Measurements from ENCODE around the gene QSOX2. TPM values are rescaled to one million over a fixed set of nuclear protein-coding genes. Genes with fewer than 3 reads are reported as not detected.

Gene QSOX2
- polyA plus RNA-seq, 5 donors, result 9.1 to 12.5 (median 11.9) TPM

DNA sequence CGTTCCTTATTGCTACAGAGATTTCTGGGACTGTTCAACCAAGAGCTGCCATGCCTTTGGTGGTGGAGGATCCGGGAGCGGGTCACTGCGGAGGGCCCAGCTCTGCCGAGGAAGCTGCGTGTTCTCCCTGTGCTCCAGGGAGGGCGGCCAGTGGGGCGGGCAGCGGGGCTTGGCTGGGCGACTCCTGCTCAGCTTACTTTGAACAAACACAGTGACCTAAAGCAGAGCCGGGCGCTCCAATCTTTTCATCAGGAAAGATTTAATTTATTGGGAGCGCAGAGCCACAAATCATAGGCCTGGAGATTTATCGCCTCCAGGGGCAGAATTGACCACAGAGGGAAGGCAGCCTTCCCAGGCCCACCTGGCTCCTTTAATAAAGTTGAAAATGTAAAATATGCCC lies 68.4 kb downstream of the QSOX2 start:
- DNase-seq, result no peak

DNA sequence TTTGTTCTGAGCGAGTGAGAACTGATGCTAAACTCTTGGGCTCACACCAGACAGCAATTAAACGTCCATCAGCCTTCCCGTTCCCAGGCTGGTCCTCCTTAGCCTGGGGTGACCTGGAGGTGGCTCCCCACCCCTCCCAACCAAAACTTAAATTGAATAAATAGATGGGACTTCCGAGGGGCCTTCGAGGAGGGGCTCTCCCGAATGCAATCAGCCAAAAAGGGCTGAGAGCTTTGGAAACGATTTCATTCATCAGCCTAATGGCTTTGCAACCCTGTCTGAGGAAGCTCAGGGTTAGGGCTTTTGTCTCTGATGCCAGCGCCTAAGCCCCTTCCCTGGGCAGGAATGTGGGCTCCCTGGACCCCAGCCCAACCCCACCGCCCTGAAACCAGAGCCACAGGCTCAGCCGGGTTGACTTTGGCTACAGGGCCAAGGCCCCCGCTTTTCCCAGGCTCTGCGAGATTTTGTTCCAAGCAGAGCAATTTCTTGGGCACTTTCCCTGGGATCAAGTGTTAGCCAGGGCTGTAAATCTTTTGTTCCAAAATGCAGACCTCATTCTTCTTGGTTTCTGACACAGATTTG lies 69.9 kb downstream of the QSOX2 start:
- peak; percentile 23 to 32 for DNase-seq

DNA sequence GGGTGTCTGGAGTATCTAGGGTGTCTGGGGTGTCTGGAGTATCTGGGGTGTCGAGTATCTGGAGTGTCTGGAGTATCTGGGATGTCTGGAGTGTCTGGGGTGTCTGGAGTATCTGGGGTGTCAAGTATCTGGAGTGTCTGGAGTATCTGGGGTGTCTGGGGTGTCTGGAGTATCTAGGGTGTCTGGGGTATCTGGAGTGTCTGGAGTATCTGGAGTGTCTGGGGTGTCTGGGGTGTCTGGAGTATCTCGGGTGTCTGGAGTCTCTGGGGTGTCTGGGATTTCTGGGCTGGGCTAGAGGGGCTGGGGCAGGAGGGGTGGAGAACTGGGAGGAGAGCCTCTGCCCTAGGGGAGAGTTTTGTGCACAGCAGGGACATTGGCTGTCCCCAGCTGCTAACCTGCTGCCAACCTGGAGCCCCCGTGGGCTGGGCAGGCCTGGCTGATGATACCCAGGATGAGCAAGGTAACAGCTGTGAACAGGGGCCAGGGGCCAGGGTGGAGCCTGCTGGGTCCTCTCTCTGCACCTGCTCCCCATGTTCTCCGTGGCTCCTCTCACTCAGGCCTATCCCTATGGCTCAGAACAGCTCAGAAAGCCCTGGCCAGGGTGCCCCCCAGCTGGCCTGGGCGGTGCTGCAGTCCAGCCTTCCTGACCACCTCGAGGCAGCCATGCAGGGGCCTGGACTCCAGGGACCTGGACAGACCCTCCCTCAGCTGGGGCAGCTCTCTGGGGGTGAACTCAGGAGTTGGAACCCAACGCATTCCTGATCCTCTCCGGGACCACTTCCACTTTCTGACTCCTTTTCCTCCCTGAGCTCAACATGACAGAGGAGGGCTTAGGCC lies 70.6 kb downstream of the QSOX2 start:
- DNase-seq, result no peak

DNA sequence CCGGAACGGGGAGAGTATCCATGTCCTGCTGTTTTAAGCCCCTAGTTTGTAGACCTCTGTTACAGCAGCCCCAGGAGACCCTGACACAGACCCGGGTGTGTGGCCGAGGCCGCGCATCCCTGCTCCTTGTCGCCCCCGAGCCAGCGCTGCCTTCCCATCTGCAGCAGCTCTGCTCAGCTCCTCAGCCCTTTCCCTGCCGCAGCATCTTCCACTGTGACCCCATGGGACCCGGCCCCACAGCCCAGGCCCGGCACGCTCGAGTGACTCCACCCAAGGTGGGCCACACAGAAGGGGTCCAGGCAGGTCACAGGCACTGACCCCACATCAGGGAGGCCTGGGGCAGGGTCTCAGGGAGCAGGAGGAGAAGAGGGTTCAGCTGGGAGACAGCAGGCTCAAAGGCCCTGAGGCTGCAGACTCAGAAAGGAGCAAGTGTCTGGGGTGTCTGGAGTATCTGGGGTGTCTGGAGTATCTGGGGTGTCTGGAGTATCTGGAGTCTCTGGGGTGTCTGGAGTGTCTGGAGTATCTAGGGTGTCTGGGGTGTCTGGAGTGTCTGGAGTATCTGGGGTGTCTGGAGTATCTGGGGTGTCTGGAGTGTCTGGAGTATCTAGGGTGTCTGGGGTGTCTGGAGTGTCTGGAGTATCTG lies 71.8 kb downstream of the QSOX2 start:
- no peak for DNase-seq

DNA sequence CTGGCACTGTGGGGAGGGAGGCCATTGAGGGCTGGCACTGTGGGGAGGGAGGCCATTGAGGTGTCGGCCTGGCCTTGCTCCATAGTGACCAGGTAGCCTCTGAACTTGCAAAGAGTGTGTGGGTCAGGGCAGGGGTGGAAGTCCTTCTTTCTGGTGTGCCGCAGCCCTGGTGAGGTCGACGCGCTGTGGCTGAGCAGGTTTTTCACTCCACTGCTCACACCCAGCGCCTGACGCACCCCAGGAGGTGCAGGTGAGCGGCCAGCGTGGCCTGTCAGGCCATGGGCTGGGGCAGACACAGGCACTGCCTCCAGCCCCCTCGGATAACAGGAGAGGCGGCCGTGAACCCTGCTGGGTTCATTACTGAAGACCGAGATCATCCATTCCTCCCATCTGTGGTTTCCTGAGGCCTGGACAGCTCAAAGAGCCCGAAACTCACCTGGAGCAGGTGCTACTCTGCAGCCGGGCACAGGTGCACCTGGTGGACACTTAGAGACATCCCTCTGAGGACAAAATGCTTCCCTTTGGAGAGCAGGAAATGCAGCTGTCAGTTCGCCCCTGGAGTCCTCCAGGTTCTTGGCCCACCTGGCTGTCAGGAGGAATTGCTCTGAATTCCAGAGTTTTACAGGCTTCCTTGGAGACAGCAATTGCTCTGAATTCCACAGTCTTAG lies 73.1 kb downstream of the QSOX2 start:
- no peak for DNase-seq

DNA sequence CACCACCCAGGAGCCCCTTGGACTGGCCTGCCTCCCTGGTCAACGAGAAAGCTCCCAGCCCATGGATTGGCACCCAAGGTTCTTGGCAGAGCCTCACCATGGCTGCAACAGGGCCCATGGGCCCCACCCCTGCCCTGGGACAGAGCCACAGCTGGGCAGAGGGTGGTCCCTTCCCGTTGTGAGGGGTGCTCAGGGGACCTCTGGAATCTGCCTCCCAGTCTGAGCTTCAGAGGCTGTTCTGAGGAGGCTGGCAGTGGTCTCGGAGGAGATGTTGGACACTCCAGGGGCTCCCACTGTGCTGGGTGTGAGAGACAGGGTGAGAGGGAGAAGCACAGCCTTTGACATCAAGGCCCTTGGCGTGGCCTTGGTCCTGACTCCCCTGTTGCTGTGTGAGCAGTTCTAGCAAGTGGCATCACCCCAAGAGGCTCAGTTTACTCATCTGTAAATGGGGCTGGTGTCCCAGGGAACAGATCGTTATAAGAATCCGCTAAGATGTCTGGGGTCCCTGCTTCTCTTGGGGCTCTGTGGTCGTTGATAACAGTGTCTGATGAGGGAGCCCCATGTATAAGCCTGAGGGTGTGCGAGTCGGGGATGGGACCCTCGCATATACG lies 73.7 kb downstream of the QSOX2 start:
- DNase-seq, result no peak

DNA sequence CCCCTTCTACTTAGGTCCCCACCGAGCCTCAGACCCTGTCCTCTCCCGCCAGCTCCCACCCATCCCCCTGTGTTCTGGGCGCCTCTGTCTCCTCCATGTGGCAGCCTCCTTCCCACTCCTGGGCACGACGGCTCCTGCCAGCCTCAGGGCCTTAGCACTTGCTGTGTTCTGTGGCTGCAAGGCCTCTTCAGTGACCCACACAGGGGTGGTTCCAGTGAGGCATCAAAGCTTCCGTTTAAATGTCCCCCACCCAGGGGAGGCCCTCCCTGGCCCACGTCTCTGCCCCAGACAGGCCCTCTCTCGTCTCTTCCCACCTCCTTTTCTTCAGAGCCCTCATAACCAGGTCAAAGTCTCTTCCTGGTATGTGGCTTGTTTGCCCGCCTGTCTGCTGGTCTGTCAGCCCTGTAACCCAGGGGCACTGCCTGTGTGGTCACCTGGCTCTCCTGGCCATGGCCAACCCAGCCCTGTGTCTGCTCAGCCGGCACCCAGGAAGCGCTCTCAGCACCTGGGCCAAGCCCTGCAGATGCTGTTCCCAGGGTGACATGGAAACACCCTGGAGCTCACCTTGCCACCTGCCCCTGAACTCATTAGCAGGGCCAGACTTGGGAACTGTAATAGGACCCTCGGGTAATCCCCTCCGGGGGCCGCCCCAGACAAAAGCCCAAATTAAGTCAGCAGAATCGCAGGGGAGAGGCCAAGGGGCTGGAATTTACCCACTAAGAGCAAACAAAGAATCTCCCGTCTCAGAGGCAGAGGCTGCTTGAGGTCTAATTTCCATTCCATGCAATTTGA lies 74.4 kb downstream of the QSOX2 start:
- no peak for DNase-seq

DNA sequence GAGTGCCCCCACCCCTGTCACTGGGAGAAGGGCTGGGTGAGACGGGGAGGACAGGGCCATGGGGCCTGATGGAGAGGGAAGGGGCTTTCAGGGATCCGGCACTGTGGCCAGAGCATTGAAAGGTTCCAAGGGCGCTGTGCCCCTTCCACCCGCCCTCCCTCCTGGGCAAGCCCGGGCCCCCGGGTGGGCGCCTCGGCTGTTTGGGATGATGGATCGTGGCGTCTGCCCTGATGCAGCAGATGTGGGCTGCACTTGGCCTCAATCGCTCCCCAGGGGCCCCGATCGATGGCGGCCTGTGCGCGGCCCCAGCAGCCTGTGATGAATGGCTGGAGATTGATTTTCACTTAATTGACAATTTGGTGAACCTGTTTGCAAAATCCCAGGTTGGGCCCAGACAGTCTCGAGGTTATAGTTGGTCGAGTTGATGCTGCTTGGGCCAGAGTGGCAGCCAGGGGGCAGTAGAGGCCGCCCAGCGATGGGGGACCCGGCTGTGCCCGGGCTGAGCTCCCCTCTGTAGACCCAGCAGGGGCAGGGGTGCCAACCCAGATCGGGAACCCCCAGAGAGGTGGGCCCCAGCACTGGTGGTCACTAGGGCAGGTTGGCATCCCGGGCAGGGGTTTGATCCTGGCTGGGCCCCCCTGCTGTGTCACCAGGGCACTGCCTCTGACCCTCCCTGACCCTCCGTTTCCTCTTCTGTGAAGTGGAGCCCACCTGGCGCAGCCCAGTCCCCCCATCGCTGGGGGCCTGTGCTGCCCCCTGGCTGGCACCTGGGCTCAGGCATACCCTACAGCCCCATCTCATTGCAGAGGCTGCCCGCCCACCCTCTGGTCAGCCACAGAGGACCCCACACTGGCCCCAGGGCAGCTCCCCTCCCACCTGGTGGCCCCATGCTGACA lies 75.4 kb downstream of the QSOX2 start:
- no peak for DNase-seq

DNA sequence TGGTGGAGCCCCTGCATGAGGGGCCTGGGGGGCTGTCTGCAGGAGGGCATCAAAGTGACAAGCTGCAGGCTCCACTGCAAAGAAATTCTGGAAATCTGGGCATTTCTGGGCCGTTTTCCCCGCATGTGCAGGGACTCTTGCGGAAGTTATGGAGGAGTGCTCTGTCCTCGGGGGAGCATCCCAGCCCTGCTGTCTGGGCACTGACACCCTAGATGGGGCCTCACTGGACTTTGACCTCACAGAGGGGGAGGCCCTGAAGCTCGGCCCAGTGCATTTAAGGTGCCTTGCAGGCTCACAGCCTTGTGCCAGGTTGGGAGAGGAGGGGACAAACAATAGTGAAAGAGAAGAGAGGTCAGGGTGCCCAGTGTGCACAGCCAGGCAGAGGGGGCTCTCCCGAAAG lies 76.1 kb downstream of the QSOX2 start:
- DNase-seq, result no peak

DNA sequence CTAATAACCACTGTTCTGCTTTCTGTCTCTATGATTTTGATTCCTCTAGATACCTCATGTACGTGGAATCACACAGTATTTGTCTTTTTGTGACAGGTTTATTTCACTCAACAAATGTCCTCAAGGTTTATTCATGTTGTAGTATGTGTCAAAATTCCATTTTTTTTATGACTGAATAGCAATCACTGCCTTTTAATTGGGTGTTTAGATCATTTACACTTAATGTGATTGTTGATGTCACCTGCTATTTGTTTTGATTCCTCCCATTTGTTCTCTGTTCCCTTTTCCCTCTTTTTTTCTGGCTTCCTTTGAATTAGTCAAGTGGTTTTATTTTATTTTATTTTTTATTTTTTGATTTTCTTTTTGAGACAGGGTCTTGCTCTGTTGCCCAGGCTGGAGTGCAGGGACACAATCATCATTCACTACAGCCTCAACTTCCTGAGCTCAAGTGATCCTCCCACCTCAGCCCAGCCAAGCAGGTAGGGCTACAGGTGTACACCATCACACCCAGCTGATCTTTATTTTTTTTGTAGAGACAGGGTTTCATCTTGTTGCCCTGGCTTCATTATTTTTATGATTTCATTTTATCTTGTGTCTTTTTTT lies 82.3 kb downstream of the QSOX2 start:
- no peak for DNase-seq

DNA sequence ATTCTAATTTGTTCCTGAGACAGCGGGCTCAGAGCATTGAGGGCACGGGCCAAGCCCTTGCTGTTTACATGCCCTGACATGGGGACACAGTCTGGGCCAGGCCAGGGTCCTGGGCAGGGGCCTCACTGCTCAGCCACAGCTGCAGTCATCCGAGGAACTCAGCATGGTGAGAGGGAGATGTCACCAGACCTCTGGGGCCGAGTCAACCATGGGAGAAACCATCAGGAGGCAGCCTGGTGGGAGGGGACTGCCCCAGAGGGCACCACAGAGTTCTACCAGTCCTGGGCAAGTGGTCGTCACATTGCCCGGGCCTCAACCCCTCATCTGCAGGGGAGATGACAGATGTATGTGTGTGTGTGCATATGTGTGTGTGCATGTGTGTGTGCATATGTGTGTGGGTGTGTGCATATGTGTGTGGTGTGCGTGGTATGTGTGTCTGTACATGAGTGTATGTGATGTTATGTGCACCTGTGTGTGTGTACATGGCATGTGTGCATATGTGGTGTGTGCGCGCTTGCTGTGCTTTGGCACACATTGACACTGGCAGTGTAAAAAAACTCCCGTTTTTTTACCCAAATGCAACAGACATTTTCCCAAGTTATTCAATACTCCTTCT lies 84.5 kb downstream of the QSOX2 start:
- no peak for DNase-seq

DNA sequence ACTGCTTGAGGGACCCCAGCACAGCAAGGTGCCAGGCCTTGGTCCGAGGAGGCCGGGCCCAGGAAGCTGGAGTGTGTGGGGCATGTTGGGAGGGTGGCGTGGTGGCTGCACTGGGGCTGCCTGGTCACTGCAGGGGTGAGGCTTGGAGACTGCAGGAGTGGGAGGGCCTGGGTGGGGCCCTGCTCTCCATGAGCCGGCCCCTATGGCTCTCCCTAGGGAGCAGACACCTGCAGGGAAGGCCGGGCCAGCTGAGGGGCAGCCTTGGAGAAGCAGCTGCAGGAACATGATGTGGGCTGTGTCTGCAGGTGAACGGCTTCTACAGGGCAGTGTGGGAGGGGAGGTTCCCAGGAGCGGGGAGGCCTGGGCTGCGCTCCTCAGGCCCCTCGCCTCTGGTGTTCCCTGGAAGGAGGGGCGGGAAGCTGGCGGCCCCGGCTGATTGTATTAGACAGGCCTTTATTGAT lies 85.2 kb downstream of the QSOX2 start:
- DNase-seq, result no peak

DNA sequence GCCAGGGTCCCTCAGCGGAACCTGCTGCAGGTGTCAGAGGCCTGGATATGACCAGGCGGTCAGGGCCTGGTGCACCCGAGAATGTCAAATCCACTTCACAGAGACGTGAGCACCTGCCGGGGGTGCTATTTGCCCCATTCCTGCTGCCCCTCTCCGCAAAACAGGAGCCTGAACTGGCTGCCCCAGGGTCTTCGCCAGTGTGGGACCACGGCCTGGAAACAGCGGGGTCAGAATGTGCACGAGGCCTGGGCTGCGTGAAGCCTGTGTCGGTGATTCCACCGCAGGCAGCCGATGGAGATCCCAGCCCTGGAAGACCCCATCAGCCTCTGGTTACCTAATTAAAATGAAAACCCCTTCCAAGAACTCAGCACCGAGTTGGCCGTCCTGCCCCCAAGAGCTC lies 85.8 kb downstream of the QSOX2 start:
- no peak for DNase-seq

DNA sequence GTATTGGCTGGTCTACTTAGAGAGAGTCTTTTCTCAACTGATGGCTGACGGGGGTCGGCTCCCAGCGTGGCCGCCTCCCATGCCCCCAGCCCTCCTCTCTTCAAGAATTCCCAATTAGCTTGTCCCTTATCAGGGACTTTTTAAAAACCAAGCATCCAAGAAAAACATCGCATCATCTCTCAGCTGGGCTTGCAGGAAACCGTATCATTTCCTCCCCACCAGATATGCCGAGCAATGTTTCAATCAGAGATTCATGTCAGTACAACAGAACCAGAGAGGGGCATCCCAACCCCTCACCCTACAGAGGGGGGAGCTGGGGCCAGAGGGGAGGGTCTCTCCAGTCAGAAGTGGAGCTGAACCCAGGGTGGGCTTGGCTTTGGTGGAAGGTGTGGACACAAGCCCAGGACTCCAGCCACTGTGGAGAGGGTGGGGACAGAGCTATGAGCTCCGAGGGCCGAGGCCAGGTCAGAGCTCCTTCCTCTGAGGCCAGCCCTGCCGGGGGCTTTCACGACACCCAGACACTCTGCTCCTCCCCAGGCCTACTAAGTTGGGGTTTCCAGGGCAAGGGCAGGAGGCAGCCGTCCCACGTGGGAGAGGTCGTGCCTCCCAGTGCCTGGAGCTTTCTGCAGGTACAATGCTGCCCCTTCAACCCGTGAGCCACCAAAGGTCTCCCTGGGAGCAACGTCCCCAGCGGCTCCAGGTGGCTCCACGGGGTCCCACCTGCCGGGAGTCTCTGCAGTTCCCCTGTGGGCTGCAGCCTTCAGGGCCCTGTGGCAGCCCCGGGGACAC lies 87.9 kb downstream of the QSOX2 start:
- no peak for DNase-seq

Data from right lung (tissue), 5 donors.